GM04504 (cell line): Measurements from ENCODE around the gene JCAD.

ENCODE experiments used
- DNase-seq: peaks from one replicate; pipeline ENCODE4 v3.0.0-alpha.2; 2012; ENCODE audit warnings: low read depth

Gene JCAD

GRCh38 chr10:30043476-30044270 is 15.7 kb downstream of the JCAD start:
- DNase-seq: no peak

GRCh38 chr10:30042820-30043219 is 16.6 kb downstream of the JCAD start:
- no peak for DNase-seq

GRCh38 chr10:30041196-30042105 is 17.9 kb downstream of the JCAD start:
- DNase-seq: no peak

- no peak for DNase-seq
Observed at GRCh38 chr10:30040597-30040996, 18.8 kb downstream of the JCAD start.

GRCh38 chr10:30039988-30040387 is 19.4 kb downstream of the JCAD start:
- DNase-seq: no peak

GRCh38 chr10:30039567-30039966 is 19.8 kb downstream of the JCAD start:
- DNase-seq: no peak

- no peak for DNase-seq
Observed at GRCh38 chr10:30038781-30039536, 20.4 kb downstream of the JCAD start.

- no peak for DNase-seq
Observed at GRCh38 chr10:30037620-30038336, 21.6 kb downstream of the JCAD start.

GRCh38 chr10:30036811-30037210 is 22.6 kb downstream of the JCAD start:
- no peak for DNase-seq

- no peak for DNase-seq
Observed at GRCh38 chr10:30036341-30036740, 23.0 kb downstream of the JCAD start.

- DNase-seq: no peak
Observed at GRCh38 chr10:30034433-30035137, 24.8 kb downstream of the JCAD start.

- DNase-seq: no peak
Observed at GRCh38 chr10:30032125-30032524, 27.3 kb downstream of the JCAD start.

- DNase-seq: no peak
Observed at GRCh38 chr10:30029872-30030256, 29.5 kb downstream of the JCAD start.

GRCh38 chr10:30029164-30029871 is 30.1 kb downstream of the JCAD start:
- DNase-seq: no peak

GRCh38 chr10:30028738-30029030 is 30.7 kb downstream of the JCAD start:
- no peak for DNase-seq

GRCh38 chr10:30028006-30028737 is 31.2 kb downstream of the JCAD start:
- no peak for DNase-seq

GRCh38 chr10:30027057-30028005 is 32.1 kb downstream of the JCAD start:
- no peak for DNase-seq

GRCh38 chr10:30026578-30026977 is 32.8 kb downstream of the JCAD start:
- no peak for DNase-seq

- DNase-seq: no peak
Observed at GRCh38 chr10:30026080-30026479, 33.3 kb downstream of the JCAD start.
